Neutrophil (primary cell): ENCODE measurements around the gene GVQW3.

ENCODE experiments used
- H3K27ac ChIP-seq: fragments of 200-600 bp; sonication (generic); 2 replicates; pipeline ENCODE4 v1.5.1; 2016; ENCODE audit warnings: mild to moderate bottlenecking, moderate library complexity
- H3K27me3 ChIP-seq: fragments of 200-600 bp; sonication (generic); 2 replicates; pipeline ENCODE4 v1.6.0; 2016; ENCODE audit warnings: mild to moderate bottlenecking
- H3K36me3 ChIP-seq: fragments of 200-600 bp; sonication (generic); 2 replicates; pipeline ENCODE4 v1.5.1; 2017
- H3K4me1 ChIP-seq, 2 experiments: fragments of 200-600 bp in 1 of 2; sonication (generic) in 1 of 2; 1 replicate in 1 of 2; 2 replicates in 1 of 2; pipeline versions ENCODE4 v1.5.1 to v1.6.1; 2013 to 2016; ENCODE audit warnings: low read depth in 1 of 2, low read length in 1 of 2, mild to moderate bottlenecking in 1 of 2, moderate library complexity in 1 of 2; ENCODE audit not compliant: control insufficient read depth in 1 of 2, insufficient read depth in 1 of 2
- H3K4me3 ChIP-seq, 2 experiments: fragments of 200-600 bp in 1 of 2; sonication (generic) in 1 of 2; 1 replicate in 1 of 2; 2 replicates in 1 of 2; pipeline ENCODE4 v1.5.1; 2013 to 2016; ENCODE audit warnings: low read depth in 1 of 2, low read length in 1 of 2, mild to moderate bottlenecking in 1 of 2, moderate library complexity in 1 of 2
- H3K9me3 ChIP-seq: fragments of 200-600 bp; sonication (generic); 2 replicates; pipeline ENCODE4 v1.5.1; 2016
- TF ChIP-seq, protein P1 (sequence below): fragments of 200-600 bp; sonication (generic); IDR thresholded peaks from 2 replicates; pipeline ENCODE4 v1.5.1; 2016; ENCODE audit warnings: antibody characterized with exemption

The GVQW3 gene

DNA sequence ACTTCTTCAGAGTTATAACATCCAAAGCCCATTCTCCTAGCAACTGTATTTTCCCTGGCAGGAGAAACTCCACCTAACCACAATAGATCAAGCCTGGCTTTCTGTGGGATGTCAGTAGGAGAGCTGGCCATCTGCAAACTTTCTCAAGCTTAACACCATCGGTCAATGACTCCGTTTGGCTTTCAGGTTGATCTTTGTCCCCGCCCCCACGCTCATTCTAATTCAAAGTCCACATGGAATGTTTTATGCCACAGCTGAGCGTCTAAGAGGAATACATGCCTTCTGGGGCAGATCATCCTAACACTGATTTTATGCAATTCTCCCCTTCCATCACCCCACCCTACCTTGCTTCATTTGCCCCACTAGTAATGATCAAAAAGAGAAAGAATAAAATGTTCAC, 4.8 kb downstream of the GVQW3 start:
- Histone ChIP-seq H3K27me3 (no peaks in the 10 kb centered on the region), H3K4me1 (peaks cover 7 to 10% of the 10 kb centered on the region in 2 experiments), H3K4me3 (no peak overlapping the region), H3K9me3 (no peaks in the 10 kb centered on the region), H3K36me3 (peaks cover 3% of the 10 kb centered on the region), H3K27ac (no peak overlapping the region)
- TF ChIP-seq, protein P1, sequence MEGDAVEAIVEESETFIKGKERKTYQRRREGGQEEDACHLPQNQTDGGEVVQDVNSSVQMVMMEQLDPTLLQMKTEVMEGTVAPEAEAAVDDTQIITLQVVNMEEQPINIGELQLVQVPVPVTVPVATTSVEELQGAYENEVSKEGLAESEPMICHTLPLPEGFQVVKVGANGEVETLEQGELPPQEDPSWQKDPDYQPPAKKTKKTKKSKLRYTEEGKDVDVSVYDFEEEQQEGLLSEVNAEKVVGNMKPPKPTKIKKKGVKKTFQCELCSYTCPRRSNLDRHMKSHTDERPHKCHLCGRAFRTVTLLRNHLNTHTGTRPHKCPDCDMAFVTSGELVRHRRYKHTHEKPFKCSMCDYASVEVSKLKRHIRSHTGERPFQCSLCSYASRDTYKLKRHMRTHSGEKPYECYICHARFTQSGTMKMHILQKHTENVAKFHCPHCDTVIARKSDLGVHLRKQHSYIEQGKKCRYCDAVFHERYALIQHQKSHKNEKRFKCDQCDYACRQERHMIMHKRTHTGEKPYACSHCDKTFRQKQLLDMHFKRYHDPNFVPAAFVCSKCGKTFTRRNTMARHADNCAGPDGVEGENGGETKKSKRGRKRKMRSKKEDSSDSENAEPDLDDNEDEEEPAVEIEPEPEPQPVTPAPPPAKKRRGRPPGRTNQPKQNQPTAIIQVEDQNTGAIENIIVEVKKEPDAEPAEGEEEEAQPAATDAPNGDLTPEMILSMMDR = no peak

DNA sequence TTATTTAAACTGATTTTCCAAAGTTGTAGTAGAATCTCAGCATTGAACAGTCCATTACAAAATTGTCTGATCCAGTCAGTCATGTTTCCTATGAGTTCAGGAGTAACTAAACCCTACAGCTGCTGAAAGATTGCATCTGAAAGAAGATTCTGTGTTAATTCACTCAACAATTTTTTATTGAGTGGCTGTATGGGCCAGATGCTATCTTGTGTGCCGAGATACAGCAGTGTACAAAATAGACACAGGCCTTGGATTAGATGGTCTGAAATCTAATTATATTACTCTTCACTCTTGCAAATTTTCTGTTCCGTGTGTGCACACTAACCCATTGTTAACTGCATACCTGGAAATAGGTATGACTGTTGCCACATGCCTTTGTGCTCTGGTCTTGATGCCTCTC, 7.3 kb downstream of the GVQW3 start:
- no peak overlapping the region for H3K27ac ChIP-seq
- H3K27me3 ChIP-seq = peaks cover 13% of the 10 kb centered on the region
- TF ChIP-seq, protein P1 = no peak
- peaks cover 0 to 3% of the 10 kb centered on the region in 2 experiments for H3K4me1 ChIP-seq
- H3K9me3 ChIP-seq = no peaks in the 10 kb centered on the region
- H3K4me3 ChIP-seq = no peak overlapping the region
- no peaks in the 10 kb centered on the region for H3K36me3 ChIP-seq

DNA sequence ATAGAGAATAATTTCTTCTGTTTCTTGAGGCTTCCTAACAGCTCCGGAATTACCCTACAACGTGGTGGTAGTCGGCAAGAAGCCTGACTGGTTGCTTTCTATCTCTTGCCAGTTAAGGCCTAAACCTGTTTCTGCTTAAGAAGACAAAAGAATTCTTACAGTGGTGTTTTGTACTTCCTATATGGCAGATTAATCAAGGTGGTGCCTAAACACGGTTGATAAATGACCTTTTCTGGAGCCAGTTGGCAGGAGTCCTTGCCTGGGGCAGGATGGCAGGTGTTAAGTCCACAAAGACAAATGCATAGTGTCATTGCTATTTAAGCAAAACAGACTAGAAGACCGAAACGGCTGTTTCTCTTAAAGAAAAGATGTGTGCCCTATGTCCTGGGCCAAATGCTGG, 9.9 kb downstream of the GVQW3 start:
- Histone ChIP-seq H3K27ac (no peak overlapping the region), H3K36me3 (no peaks in the 10 kb centered on the region), H3K9me3 (no peaks in the 10 kb centered on the region), H3K4me3 (no peak overlapping the region), H3K27me3 (peaks cover 13% of the 10 kb centered on the region), H3K4me1 (no peaks in the 10 kb centered on the region)
- TF ChIP-seq, protein P1 = no peak

DNA sequence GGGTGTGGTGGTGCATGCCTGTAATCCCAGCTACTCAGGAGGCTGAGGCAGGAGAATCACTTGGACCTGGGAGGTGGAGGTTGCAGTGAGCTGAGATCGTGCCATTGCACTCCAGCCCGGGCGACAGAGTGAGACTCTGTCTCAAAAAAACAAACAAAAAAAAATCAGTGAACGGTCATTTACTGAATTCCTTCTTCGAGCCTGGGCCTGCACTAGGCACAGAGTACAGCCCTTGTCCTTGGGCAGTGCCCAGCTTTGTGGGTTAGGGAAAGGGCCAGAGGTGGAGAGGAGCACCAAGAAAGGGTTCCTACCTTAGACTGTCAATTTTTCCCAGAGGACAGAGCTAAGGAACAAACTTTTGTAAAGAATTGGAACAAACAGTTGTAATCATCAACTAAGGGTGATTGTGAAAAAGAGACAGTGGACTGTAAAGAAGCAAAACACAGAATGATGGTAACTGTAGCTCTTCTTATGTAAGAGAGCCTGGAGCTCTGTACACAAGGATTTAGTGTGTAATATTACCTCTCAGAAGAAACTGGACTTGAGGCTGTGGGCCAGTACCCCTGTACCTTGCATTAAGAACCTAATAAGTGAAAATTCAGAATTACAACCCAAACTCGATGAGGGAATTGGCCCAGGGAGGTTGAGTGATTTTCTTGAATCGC, 10.8 kb downstream of the GVQW3 start:
- H3K27me3 ChIP-seq = peaks cover 13% of the 10 kb centered on the region
- no peaks in the 10 kb centered on the region for H3K36me3 ChIP-seq
- no peaks in the 10 kb centered on the region for H3K9me3 ChIP-seq
- H3K27ac ChIP-seq = no peak overlapping the region
- H3K4me3 ChIP-seq = no peak overlapping the region
- TF ChIP-seq, protein P1 = no peak
- H3K4me1 ChIP-seq = no peaks in the 10 kb centered on the region

DNA sequence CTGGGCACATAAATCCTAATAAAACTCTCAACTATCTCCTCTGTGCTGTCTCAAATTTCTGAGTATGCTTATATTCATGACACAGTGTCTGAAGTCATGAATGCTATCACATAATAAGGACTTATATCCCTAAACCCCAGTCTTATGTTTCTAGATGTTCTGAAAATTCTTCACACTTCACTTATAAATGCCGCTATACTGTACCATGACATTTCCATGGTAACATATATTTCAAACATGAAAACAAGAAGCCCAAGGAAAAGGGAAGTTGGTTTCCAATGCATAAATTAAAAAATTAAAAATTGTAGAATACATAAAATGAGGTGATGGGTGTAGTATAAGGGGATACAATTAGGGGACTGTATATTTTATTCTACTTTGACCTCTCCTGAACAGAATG, 11.7 kb downstream of the GVQW3 start:
- no peaks in the 10 kb centered on the region for H3K4me1 ChIP-seq
- H3K36me3 ChIP-seq = no peaks in the 10 kb centered on the region
- no peaks in the 10 kb centered on the region for H3K9me3 ChIP-seq
- H3K27ac ChIP-seq = no peak overlapping the region
- TF ChIP-seq, protein P1 = no peak
- peaks cover 13% of the 10 kb centered on the region for H3K27me3 ChIP-seq
- H3K4me3 ChIP-seq = no peak overlapping the region

DNA sequence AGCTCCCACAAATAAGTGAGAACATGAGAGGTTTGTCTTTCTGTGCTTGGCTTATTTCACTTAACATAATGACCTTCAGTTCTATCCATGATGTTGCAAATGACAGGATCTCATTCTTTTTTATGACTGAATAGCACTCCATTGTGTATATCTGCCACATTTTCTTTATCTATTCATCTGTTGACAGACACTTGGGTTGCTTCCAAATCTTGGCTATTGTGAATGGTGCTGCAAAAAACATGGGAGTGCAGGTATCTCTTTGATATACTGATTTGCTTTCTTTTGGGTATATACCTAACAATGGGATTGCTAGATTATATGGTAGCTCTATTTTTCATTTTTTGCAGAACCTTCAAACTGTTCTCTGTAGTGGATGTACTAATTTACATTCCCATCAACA, 13.3 kb downstream of the GVQW3 start:
- H3K4me1 ChIP-seq = no peaks in the 10 kb centered on the region
- no peaks in the 10 kb centered on the region for H3K36me3 ChIP-seq
- no peak overlapping the region for H3K4me3 ChIP-seq
- peaks cover 13% of the 10 kb centered on the region for H3K27me3 ChIP-seq
- no peaks in the 10 kb centered on the region for H3K9me3 ChIP-seq
- TF ChIP-seq, protein P1 = no peak
- no peak overlapping the region for H3K27ac ChIP-seq
